Measurements from ENCODE around the gene LEFTY2. TPM values are rescaled to one million over a fixed set of nuclear protein-coding genes. Genes with fewer than 3 reads are reported as not detected.

LEFTY2 gene
- total RNA-seq, 4 donors from 2014 or later, result 0.55 to 28.7 (median 24.5) TPM; not detected in 1

GRCh38 chr1:225906467-225906866, 34.6 kb downstream of the LEFTY2 start:
- Histone ChIP-seq H3K4me3 (no peak overlapping the region), H3K27me3 (no peaks in the 10 kb centered on the region), H3K27ac (no peak overlapping the region), H3K36me3 (no peaks in the 10 kb centered on the region), H3K9me3 (no peaks in the 10 kb centered on the region), H3K4me1 (peaks cover 0 to 17% (median 9%) of the 10 kb centered on the region in 4 donors)
- TF ChIP-seq POLR2AphosphoS5 (IDR thresholded peaks at IDR 0.05), result no peak
- TF ChIP-seq EP300 (IDR thresholded peaks at IDR 0.05; ENCODE audit: low read depth), result no peak
- no peak for TF ChIP-seq CTCF (IDR thresholded peaks at IDR 0.05)
- TF ChIP-seq POLR2A (IDR thresholded peaks at IDR 0.05), result no peak
- intact Hi-C loops (cut with DNase I; ENCODE audit: low total_unique reads) (no loop called here), in situ Hi-C loops (cut with MboI; ENCODE audit: low pct_ligation_motif_present in 1 of 4, low pct_unique_long_range_greater_than_20kb in 1 of 4, low sequenced_read_pairs in 3 of 4) (loop anchor here in 2 of 4 donors (25.0 kb wide), 2 partner anchors 119 to 419 kb away; partner anchors contain the start of gene SRP9 (in 1 of the 2))
- no peak for DNase-seq
- WGBS, 2 donors (ENCODE audit: low coverage in 1 of 2), result 88 to 100% methylated on average over 1 to 6 of the region's 6 CpGs

DNA sequence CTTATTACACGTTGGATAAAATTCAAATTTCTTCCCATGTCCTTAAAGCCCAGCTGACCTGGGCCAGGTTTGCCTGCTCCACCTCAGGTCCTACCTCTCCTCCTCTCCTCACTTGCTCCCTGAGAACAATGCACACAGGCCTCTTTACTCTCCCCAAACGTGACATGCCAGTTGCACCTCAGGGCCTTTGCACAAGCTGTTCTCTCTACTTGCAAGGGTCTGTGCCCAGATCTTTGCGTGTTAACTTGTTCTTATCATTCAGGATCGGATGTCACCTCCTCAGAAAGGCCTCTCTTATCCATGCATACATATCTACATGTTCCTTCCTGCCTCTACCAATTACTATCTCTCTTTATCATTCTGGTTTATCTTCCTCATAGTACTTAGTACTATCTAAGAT, 37.4 kb downstream of the LEFTY2 start:
- H3K4me3 ChIP-seq, result no peak overlapping the region
- intact Hi-C loops (cut with DNase I; ENCODE audit: low total_unique reads), result no loop called here

GRCh38 chr1:225899044-225899925, 41.7 kb downstream of the LEFTY2 start:
- intact Hi-C loops (cut with DNase I; ENCODE audit: low total_unique reads) (no loop called here), in situ Hi-C loops (cut with MboI; ENCODE audit: low pct_ligation_motif_present in 1 of 4, low pct_unique_long_range_greater_than_20kb in 1 of 4, low sequenced_read_pairs in 3 of 4) (no loop called here)
- Histone ChIP-seq H3K9me3 (no peaks in the 10 kb centered on the region), H3K4me1 (peaks cover 10 to 19% (median 18%) of the 10 kb centered on the region in 4 donors), H3K27me3 (no peaks in the 10 kb centered on the region), H3K36me3 (no peaks in the 10 kb centered on the region), H3K27ac (no peak overlapping the region), H3K4me3 (no peak overlapping the region)
- TF ChIP-seq CTCF (IDR thresholded peaks at IDR 0.05) (no peak), EP300 (IDR thresholded peaks at IDR 0.05; ENCODE audit: low read depth) (no peak), POLR2A (IDR thresholded peaks at IDR 0.05) (no peak), POLR2AphosphoS5 (IDR thresholded peaks at IDR 0.05) (no peak)
- WGBS, 2 donors (ENCODE audit: low coverage in 1 of 2), result 69% methylated on average over 4 of the region's 4 CpGs; no CpG with 5 or more reads in 1 of the 2 donors
- no peak for DNase-seq

More for the DNA sequence above, 37.4 kb downstream of the LEFTY2 start:
- H3K27me3 ChIP-seq, result no peaks in the 10 kb centered on the region
- no peak for DNase-seq
- 93 to 96% methylated on average over 4 of the region's 4 CpGs for WGBS, 2 donors (ENCODE audit: low coverage in 1 of 2)
- TF ChIP-seq CTCF (IDR thresholded peaks at IDR 0.05), result no peak
- no peak for TF ChIP-seq POLR2A (IDR thresholded peaks at IDR 0.05)
- TF ChIP-seq EP300 (IDR thresholded peaks at IDR 0.05; ENCODE audit: low read depth), result no peak
- TF ChIP-seq POLR2AphosphoS5 (IDR thresholded peaks at IDR 0.05), result no peak
- in situ Hi-C loops (cut with MboI; ENCODE audit: low pct_ligation_motif_present in 1 of 4, low pct_unique_long_range_greater_than_20kb in 1 of 4, low sequenced_read_pairs in 3 of 4), result loop anchor here in 2 of 4 donors (25.0 kb wide), 2 partner anchors 116 to 416 kb away; partner anchors contain the start of gene SRP9 (in 1 of the 2)
- no peaks in the 10 kb centered on the region for H3K36me3 ChIP-seq
- no peaks in the 10 kb centered on the region for H3K4me1 ChIP-seq
- no peak overlapping the region for H3K27ac ChIP-seq
- no peaks in the 10 kb centered on the region for H3K9me3 ChIP-seq
